ENCODE measurements around the gene SLC6A12. TPM values are rescaled to one million over a fixed set of nuclear protein-coding genes. Genes with fewer than 3 reads are reported as not detected.
"Not testable (repeated sequence)": the region's sequence is repeated elsewhere in the genome, so short reads cannot be mapped to it uniquely, and the experiment has no call there.

The SLC6A12 gene
- total RNA-seq, 1 experiment from 2014 or later, result not detected

- Histone ChIP-seq H3K36me3 (ENCODE audit: low read depth) (no peaks in the 10 kb centered on the region), H3K27me3 (ENCODE audit: insufficient read depth, low read depth) (peaks cover 87% of the 10 kb centered on the region), H3F3A (ENCODE audit: insufficient read depth, low read depth) (no peaks in the 10 kb centered on the region), H3K9me3 (ENCODE audit: insufficient read depth, low read depth) (no peaks in the 10 kb centered on the region), H3K4me1 (replicated peaks; ENCODE audit: insufficient read depth) (no peaks in the 10 kb centered on the region), H3K4me2 (no peak overlapping the region), H2AFZ (no peak overlapping the region), H3K79me2 (ENCODE audit: low read depth) (no peaks in the 10 kb centered on the region), H3K27ac (no peak overlapping the region), H4K20me1 (ENCODE audit: insufficient read depth) (no peaks in the 10 kb centered on the region), H3K4me3 (no peak overlapping the region), H3K9me2 (ENCODE audit: insufficient read depth) (no peaks in the 10 kb centered on the region)
- no peak for DNase-seq
- TF ChIP-seq CTCF (conservative IDR thresholded peaks at IDR 0.05), result no peak
- no peak for TF ChIP-seq EZH2 (IDR thresholded peaks at IDR 0.05; ENCODE audit: low read depth)
- ChIA-PET POLR2A (ENCODE audit: unreplicated experiment) (no interaction called here), CTCF (no interaction called here)
- intact Hi-C loops (cut with micrococcal nuclease; ENCODE audit: unreplicated experiment), result no loop called here
- no TSS peak for BruUV-seq (replicated peaks)
These were observed 4.3 kb upstream of the SLC6A12 start for GRCh38 chr12:218221-218620.

- H3F3A ChIP-seq (ENCODE audit: insufficient read depth, low read depth); H2AFZ ChIP-seq; H4K20me1 ChIP-seq (ENCODE audit: insufficient read depth); DNase-seq; intact Hi-C loops (cut with micrococcal nuclease; ENCODE audit: unreplicated experiment); H3K4me2 ChIP-seq; H3K9me2 ChIP-seq (ENCODE audit: insufficient read depth); H3K4me3 ChIP-seq; H3K79me2 ChIP-seq (ENCODE audit: low read depth); CTCF ChIA-PET; H3K27ac ChIP-seq; H3K9me3 ChIP-seq (ENCODE audit: insufficient read depth, low read depth); BruUV-seq (replicated peaks); H3K36me3 ChIP-seq (ENCODE audit: low read depth); POLR2A ChIA-PET (ENCODE audit: unreplicated experiment); H3K4me1 ChIP-seq (replicated peaks; ENCODE audit: insufficient read depth): not testable (repeated sequence)
- H3K27me3 ChIP-seq (ENCODE audit: insufficient read depth, low read depth), result peaks cover 87% of the 10 kb centered on the region
These were observed 3.1 kb upstream of the SLC6A12 start for GRCh38 chr12:217029-217428.

GRCh38 chr12:215116-215515 is 1.2 kb upstream of the SLC6A12 start:
- Histone ChIP-seq H4K20me1 (ENCODE audit: insufficient read depth) (no peaks in the 10 kb centered on the region), H2AFZ (no peak overlapping the region), H3K27ac (no peak overlapping the region), H3K79me2 (ENCODE audit: low read depth) (no peaks in the 10 kb centered on the region), H3K9me3 (ENCODE audit: insufficient read depth, low read depth) (no peaks in the 10 kb centered on the region), H3K9me2 (ENCODE audit: insufficient read depth) (no peaks in the 10 kb centered on the region), H3K36me3 (ENCODE audit: low read depth) (no peaks in the 10 kb centered on the region), H3K4me2 (no peak overlapping the region), H3K4me1 (replicated peaks; ENCODE audit: insufficient read depth) (no peaks in the 10 kb centered on the region), H3K27me3 (ENCODE audit: insufficient read depth, low read depth) (peaks cover 90% of the 10 kb centered on the region), H3F3A (ENCODE audit: insufficient read depth, low read depth) (no peaks in the 10 kb centered on the region), H3K4me3 (no peak overlapping the region)
- ChIA-PET POLR2A (ENCODE audit: unreplicated experiment) (no interaction called here), CTCF (no interaction called here)
- BruUV-seq (replicated peaks), result no TSS peak
- DNase-seq, result no peak
- intact Hi-C loops (cut with micrococcal nuclease; ENCODE audit: unreplicated experiment), result no loop called here
- no peak for TF ChIP-seq CTCF (conservative IDR thresholded peaks at IDR 0.05)
- TF ChIP-seq EZH2 (IDR thresholded peaks at IDR 0.05; ENCODE audit: low read depth), result no peak

GRCh38 chr12:213527-213932 is 427 bp downstream of the SLC6A12 start:
- Histone ChIP-seq H3K4me1 (replicated peaks; ENCODE audit: insufficient read depth) (no peaks in the 10 kb centered on the region), H3F3A (ENCODE audit: insufficient read depth, low read depth) (no peaks in the 10 kb centered on the region), H3K4me3 (no peak overlapping the region), H3K79me2 (ENCODE audit: low read depth) (no peaks in the 10 kb centered on the region), H3K9me2 (ENCODE audit: insufficient read depth) (no peaks in the 10 kb centered on the region), H3K27ac (no peak overlapping the region), H3K4me2 (no peak overlapping the region), H3K36me3 (ENCODE audit: low read depth) (no peaks in the 10 kb centered on the region), H3K9me3 (ENCODE audit: insufficient read depth, low read depth) (no peaks in the 10 kb centered on the region), H4K20me1 (ENCODE audit: insufficient read depth) (no peaks in the 10 kb centered on the region), H3K27me3 (ENCODE audit: insufficient read depth, low read depth) (peaks cover 88% of the 10 kb centered on the region), H2AFZ (no peak overlapping the region)
- ChIA-PET CTCF (interaction anchor here (0.6 kb wide), 1 partner anchor 154 kb away, joined by 4 read pairs; no protein-coding TSS in a partner anchor), POLR2A (ENCODE audit: unreplicated experiment) (no interaction called here)
- intact Hi-C loops (cut with micrococcal nuclease; ENCODE audit: unreplicated experiment), result no loop called here
- DNase-seq, result no peak
- no TSS peak for BruUV-seq (replicated peaks)
- TF ChIP-seq EZH2 (IDR thresholded peaks at IDR 0.05; ENCODE audit: low read depth) (no peak), CTCF (conservative IDR thresholded peaks at IDR 0.05) (no peak)
